Muscle layer of colon (tissue), 2 donors: ENCODE measurements around the gene MRPL51.
"Not testable (repeated sequence)": the region's sequence is repeated elsewhere in the genome, so short reads cannot be mapped to it uniquely, and the experiment has no call there.

Experiments used
- H3K27ac ChIP-seq: one replicate; pipeline ENCODE4 v1.7.0; 2013; ENCODE audit warnings: low read depth, mild to moderate bottlenecking, low read length, moderate library complexity
- H3K27me3 ChIP-seq, 2 donors: one replicate each; pipeline ENCODE4 v1.7.0; 2013; ENCODE audit warnings: low read length in 2 of 2, mild to moderate bottlenecking in 2 of 2; ENCODE audit not compliant: insufficient read depth in 2 of 2, control insufficient read depth in 1 of 2
- H3K36me3 ChIP-seq: one replicate; pipeline ENCODE4 v1.7.0; 2013; ENCODE audit warnings: mild to moderate bottlenecking, low read length; ENCODE audit not compliant: insufficient read depth
- H3K4me1 ChIP-seq: one replicate; pipeline ENCODE4 v1.7.0; 2013; ENCODE audit warnings: mild to moderate bottlenecking, low read length; ENCODE audit not compliant: insufficient read depth
- H3K4me3 ChIP-seq, 2 donors: one replicate each; pipeline ENCODE4 v1.7.0; 2013; ENCODE audit warnings: low read length in 2 of 2, low read depth in 1 of 2, mild to moderate bottlenecking in 1 of 2, moderate library complexity in 1 of 2
- H3K9ac ChIP-seq: one replicate; pipeline ENCODE4 v1.7.0; 2013; ENCODE audit warnings: low read length
- H3K9me3 ChIP-seq: one replicate; pipeline ENCODE4 v1.7.0; 2013; ENCODE audit warnings: mild to moderate bottlenecking, low read length
- donor health status: abdominal sarcoma.
- donor health status: Adenocarcinoma of cecum.

MRPL51 gene

GRCh38 chr12:6472491-6472890 is 20.6 kb downstream of the MRPL51 start:
- Histone ChIP-seq H3K4me1 (peaks cover 21% of the 10 kb centered on the region), H3K36me3 (peaks cover 7% of the 10 kb centered on the region), H3K9ac (no peak overlapping the region), H3K4me3 (no peak overlapping the region), H3K27me3 (no peaks in the 10 kb centered on the region), H3K27ac (no peak overlapping the region), H3K9me3 (no peaks in the 10 kb centered on the region)

GRCh38 chr12:6471989-6472360 is 21.1 kb downstream of the MRPL51 start:
- H3K27ac ChIP-seq, result no peak overlapping the region
- H3K9me3 ChIP-seq, result no peaks in the 10 kb centered on the region
- H3K36me3 ChIP-seq, result peaks cover 7% of the 10 kb centered on the region
- no peak overlapping the region for H3K9ac ChIP-seq
- no peak overlapping the region for H3K4me3 ChIP-seq
- H3K4me1 ChIP-seq, result peaks cover 21% of the 10 kb centered on the region
- H3K27me3 ChIP-seq, result no peaks in the 10 kb centered on the region

- Histone ChIP-seq H3K27me3 (no peaks in the 10 kb centered on the region), H3K27ac (peak within 1 kb of the TSS; percentile 87), H3K4me3 (peak within 1 kb of the TSS; percentile 85 to 89), H3K4me1 (peaks cover 26% of the 10 kb centered on the region), H3K9me3 (no peaks in the 10 kb centered on the region), H3K36me3 (peaks cover 20% of the 10 kb centered on the region), H3K9ac (peak within 1 kb of the TSS; percentile 47)
Measured at GRCh38 chr12:6470375-6471163, 22.5 kb downstream of the MRPL51 start, which contains the start of gene VAMP1. Gene VAMP1, minus strand, starts transcription at chr12:6470677. Its CDS starts 146 bp downstream, at chr12:6470531.

GRCh38 chr12:6469609-6470374 is 23.3 kb downstream of the MRPL51 start:
- peak overlapping the region; percentile 85 to 89 for H3K4me3 ChIP-seq
- H3K27ac ChIP-seq, result peak overlapping the region; percentile 87
- H3K4me1 ChIP-seq, result peaks cover 29% of the 10 kb centered on the region
- peak overlapping the region; percentile 47 for H3K9ac ChIP-seq
- H3K27me3 ChIP-seq, result no peaks in the 10 kb centered on the region
- H3K9me3 ChIP-seq, result no peaks in the 10 kb centered on the region
- peaks cover 24% of the 10 kb centered on the region for H3K36me3 ChIP-seq

- Histone ChIP-seq H3K9ac (peak overlapping the region; percentile 47), H3K27me3 (no peaks in the 10 kb centered on the region), H3K4me3 (peak overlapping the region; percentile 5 to 89), H3K36me3 (peaks cover 31% of the 10 kb centered on the region), H3K27ac (peak overlapping the region; percentile 87), H3K9me3 (no peaks in the 10 kb centered on the region), H3K4me1 (peaks cover 29% of the 10 kb centered on the region)
Measured at GRCh38 chr12:6469092-6469491, 24.0 kb downstream of the MRPL51 start.

- Histone ChIP-seq H3K36me3 (peaks cover 40% of the 10 kb centered on the region), H3K4me1 (peaks cover 29% of the 10 kb centered on the region), H3K27ac (no peak overlapping the region), H3K27me3 (no peaks in the 10 kb centered on the region), H3K9ac (no peak overlapping the region), H3K9me3 (no peaks in the 10 kb centered on the region), H3K4me3 (no peak overlapping the region)
Measured at GRCh38 chr12:6468283-6468575, 24.8 kb downstream of the MRPL51 start.

- not testable (repeated sequence) for H3K4me3 ChIP-seq, H3K9ac ChIP-seq, H3K27ac ChIP-seq, H3K9me3 ChIP-seq, H3K27me3 ChIP-seq
- Histone ChIP-seq H3K4me1 (peaks cover 32% of the 10 kb centered on the region), H3K36me3 (peaks cover 45% of the 10 kb centered on the region)
Measured at GRCh38 chr12:6467571-6468282, 25.3 kb downstream of the MRPL51 start.

- H3K9me3 ChIP-seq, result not testable (repeated sequence)
- H3K4me1 ChIP-seq, result peaks cover 39% of the 10 kb centered on the region
- H3K36me3 ChIP-seq, result peaks cover 54% of the 10 kb centered on the region
Measured at GRCh38 chr12:6466751-6467150, 26.3 kb downstream of the MRPL51 start.

GRCh38 chr12:6466184-6466573 is 26.9 kb downstream of the MRPL51 start:
- Histone ChIP-seq H3K27ac (no peak overlapping the region), H3K4me3 (no peak overlapping the region), H3K4me1 (peaks cover 39% of the 10 kb centered on the region), H3K36me3 (peaks cover 59% of the 10 kb centered on the region), H3K27me3 (no peaks in the 10 kb centered on the region), H3K9me3 (no peaks in the 10 kb centered on the region), H3K9ac (no peak overlapping the region)

More at GRCh38 chr12:6466751-6467150, 26.3 kb downstream of the MRPL51 start:
- not testable (repeated sequence) for H3K9ac ChIP-seq, H3K4me3 ChIP-seq, H3K27ac ChIP-seq, H3K27me3 ChIP-seq

- Histone ChIP-seq H3K4me1 (peaks cover 39% of the 10 kb centered on the region), H3K9me3 (no peaks in the 10 kb centered on the region), H3K9ac (no peak overlapping the region), H3K27me3 (no peaks in the 10 kb centered on the region), H3K4me3 (no peak overlapping the region), H3K27ac (no peak overlapping the region), H3K36me3 (peaks cover 65% of the 10 kb centered on the region)
Measured at GRCh38 chr12:6465467-6466183, 27.4 kb downstream of the MRPL51 start.

- H3K9ac ChIP-seq, result no peak overlapping the region
- H3K4me1 ChIP-seq, result peaks cover 36% of the 10 kb centered on the region
Measured at GRCh38 chr12:6464531-6464930, 28.5 kb downstream of the MRPL51 start.

More at GRCh38 chr12:6464531-6464930, 28.5 kb downstream of the MRPL51 start:
- peak overlapping the region; percentile 6 for H3K27ac ChIP-seq
- peaks cover 71% of the 10 kb centered on the region for H3K36me3 ChIP-seq
- H3K27me3 ChIP-seq, result no peaks in the 10 kb centered on the region
- H3K4me3 ChIP-seq, result no peak overlapping the region
- H3K9me3 ChIP-seq, result no peaks in the 10 kb centered on the region
